Renal cortical epithelial cell (primary cell): ENCODE results near the gene DCP1A. TPM values are rescaled to one million over a fixed set of nuclear protein-coding genes. Genes with fewer than 3 reads are reported as not detected.
"Not testable (repeated sequence)": the region's sequence is repeated elsewhere in the genome, so short reads cannot be mapped to it uniquely, and the experiment has no call there.

Experiments used
- DNase-seq: peaks from one replicate; pipeline ENCODE4 v3.0.0-alpha.2; 2011; ENCODE audit warnings: low read depth
- total RNA-seq: library from RNA; depleted of rRNA; stranded (reverse); fragments of >200 nt; gene quantifications from 2 replicates; pipeline ENCODE4 v1.2.3, GENCODE V29; 2014

The DCP1A gene
- total RNA-seq, 1 donor from 2014 or later, result 17.3 TPM

- no peak for DNase-seq
Measured at GRCh38 chr3:53328746-53329145, 18.6 kb downstream of the DCP1A start.

GRCh38 chr3:53327986-53328385 lies 19.4 kb downstream of the DCP1A start:
- not testable (repeated sequence) for DNase-seq

- no peak for DNase-seq
Measured at GRCh38 chr3:53324105-53324504, 23.2 kb downstream of the DCP1A start.

- DNase-seq, result no peak
Measured at GRCh38 chr3:53320697-53321096, 26.6 kb downstream of the DCP1A start.

- DNase-seq, result peak; percentile 71
Measured at GRCh38 chr3:53318522-53318921, 28.8 kb downstream of the DCP1A start.

GRCh38 chr3:53312832-53313231 lies 34.5 kb downstream of the DCP1A start:
- no peak for DNase-seq

- no peak for DNase-seq
Measured at GRCh38 chr3:53311882-53312281, 35.5 kb downstream of the DCP1A start.

GRCh38 chr3:53303957-53304356 lies 43.4 kb downstream of the DCP1A start:
- no peak for DNase-seq

- no peak for DNase-seq
Measured at GRCh38 chr3:53303549-53303948, 43.8 kb downstream of the DCP1A start.

- no peak for DNase-seq
Measured at GRCh38 chr3:53300826-53301225, 46.5 kb downstream of the DCP1A start.

GRCh38 chr3:53299611-53300023 lies 47.7 kb downstream of the DCP1A start:
- DNase-seq, result peak; percentile 69

GRCh38 chr3:53295410-53295809 lies 51.9 kb downstream of the DCP1A start:
- DNase-seq, result no peak

- DNase-seq, result no peak
Measured at GRCh38 chr3:53293867-53294266, 53.5 kb downstream of the DCP1A start.

GRCh38 chr3:53288214-53288613 lies 59.1 kb downstream of the DCP1A start:
- DNase-seq, result no peak

- no peak for DNase-seq
Measured at GRCh38 chr3:53287131-53287629, 60.2 kb downstream of the DCP1A start.

GRCh38 chr3:53286727-53287126 lies 60.6 kb downstream of the DCP1A start:
- no peak for DNase-seq

- DNase-seq, result no peak
Measured at GRCh38 chr3:53282581-53282980, 64.8 kb downstream of the DCP1A start.

- DNase-seq, result no peak
Measured at GRCh38 chr3:53278667-53279066, 68.7 kb downstream of the DCP1A start.

GRCh38 chr3:53274938-53275605 lies 72.3 kb downstream of the DCP1A start:
- DNase-seq, result no peak

GRCh38 chr3:53273146-53273670 lies 74.1 kb downstream of the DCP1A start:
- DNase-seq, result no peak

- peak; percentile 99 for DNase-seq
Measured at GRCh38 chr3:53269888-53270880, 77.2 kb downstream of the DCP1A start.

- not testable (repeated sequence) for DNase-seq
Measured at GRCh38 chr3:53269193-53269592, 78.2 kb downstream of the DCP1A start.
